OCI-LY7 (cell line): Measurements from ENCODE around the gene KIF25.

Source experiments
- CTCF ChIP-seq: fragments of 200-600 bp; sonication (generic); conservative IDR thresholded peaks from 2 replicates; pipeline ENCODE4 v1.5.1; 2014; ENCODE audit warnings: mild to moderate bottlenecking, antibody characterized with exemption, low read length, moderate library complexity, mixed read lengths
- EZH2phosphoT487 ChIP-seq: fragments of 200-600 bp; sonication (generic); IDR thresholded peaks from 2 replicates; pipeline ENCODE4 v1.6.1; 2018; ENCODE audit warnings: low read depth, borderline replicate concordance, mild to moderate bottlenecking, mixed run types, antibody characterized with exemption, low read length, moderate library complexity, mixed read lengths

GRCh38 chr6:168025831-168026710, 28.6 kb downstream of the KIF25 start:
- TF ChIP-seq CTCF (no peak), EZH2phosphoT487 (no peak)
